Aorta (tissue), 5 donors: Measurements from ENCODE around the gene MICU1. TPM values are rescaled to one million over a fixed set of nuclear protein-coding genes. Genes with fewer than 3 reads are reported as not detected.

Experiments
- ATAC-seq: fragments of 200-7000 bp; cut with Tn5 transposase; one replicate; pipeline ENCODE4 v1.9.1; 2022; ENCODE audit warnings: moderate library complexity; ENCODE audit not compliant: low FRiP score
- DNase-seq, 2 donors: peaks; one replicate each; pipeline ENCODE4 v3.0.0-alpha.2; 2020
- H3K27ac ChIP-seq, 2 donors: one replicate each; pipeline ENCODE4 v1.5.1; 2013; ENCODE audit warnings: low read length in 2 of 2, mild to moderate bottlenecking in 2 of 2, moderate library complexity in 2 of 2, control low read depth in 1 of 2, inconsistent platforms in 1 of 2, low read depth in 1 of 2
- H3K27me3 ChIP-seq, 2 donors: one replicate each; pipeline ENCODE4 v1.6.1; 2013; ENCODE audit warnings: control low read depth in 1 of 2, low read length in 1 of 2, mild to moderate bottlenecking in 1 of 2, moderate library complexity in 1 of 2; ENCODE audit not compliant: insufficient read depth in 2 of 2, control insufficient read depth in 1 of 2
- H3K36me3 ChIP-seq, 2 donors: one replicate each; pipeline ENCODE4 v1.6.1; 2013; ENCODE audit warnings: control low read depth in 1 of 2, low read length in 1 of 2, mild to moderate bottlenecking in 1 of 2; ENCODE audit not compliant: insufficient read depth in 2 of 2, control insufficient read depth in 1 of 2
- H3K4me1 ChIP-seq, 2 donors: one replicate each; pipeline ENCODE4 v1.6.1; 2013; ENCODE audit warnings: low read length in 2 of 2, control low read depth in 1 of 2, mild to moderate bottlenecking in 1 of 2, moderate library complexity in 1 of 2; ENCODE audit not compliant: insufficient read depth in 2 of 2, control insufficient read depth in 1 of 2
- H3K4me3 ChIP-seq, 2 donors: one replicate each; pipeline ENCODE4 v1.5.1; 2013; ENCODE audit warnings: low read length in 2 of 2, control low read depth in 1 of 2, mild to moderate bottlenecking in 1 of 2
- H3K9me3 ChIP-seq: one replicate; pipeline ENCODE4 v1.6.1; 2013; ENCODE audit warnings: mild to moderate bottlenecking, low read length; ENCODE audit not compliant: control insufficient read depth
- WGBS, 2 donors: extraction: QIAGEN DNeasy Blood & Tissue Kit; methylation state at CpG; one replicate each; pipeline ENCODE4 v1.1.7; 2013; 5-methylcytosine and 5-hydroxymethylcytosine counted together
- intact Hi-C, 2 donors: fragments of 100-400 bp; cut with DNase I; formaldehyde crosslinking; loops; one replicate each; pipeline versions ENCODE4 v1.14.2 to v1.15.0; 2022
- polyA plus RNA-seq, 2 donors: library from polyadenylated mRNA; stranded (reverse); fragments of 200-250 nt; gene quantifications; one replicate each; pipeline ENCODE4 v1.2.3, GENCODE V29; 2013
- total RNA-seq, 2 donors: library from RNA; stranded (reverse); fragmentation: NEBNext Ultra II Directional; extraction: Animal tissue kit (Norgen Biotek cat#: 25700); gene quantifications; one replicate each; pipeline ENCODE4 v1.2.1, GENCODE V29; 2021
- donor health status: healthy with polysubstance abuse.
- donor health status: Bipolar disorder and iron deficiency.
- donor health status: DM: no; HTN: no; CAD: no.
- donor health status: DM: no; HTN: no; CAD: no.
- donor health status: DM: yes; HTN: yes; CAD: no.

The MICU1 gene
- total and polyA plus RNA-seq, 4 donors = 23.7 to 40.7 (median 37.5) TPM

- H3K4me3 ChIP-seq = no peak overlapping the region
- H3K27ac ChIP-seq = no peak overlapping the region
- no peaks in the 10 kb centered on the region for H3K4me1 ChIP-seq
- 87 to 88% methylated on average over 5 of the region's 5 CpGs for WGBS, 2 donors
- H3K9me3 ChIP-seq = peaks cover 1% of the 10 kb centered on the region
- no peak for DNase-seq
- H3K36me3 ChIP-seq = no peaks in the 10 kb centered on the region
- intact Hi-C loops = no loop called here
- no peak for ATAC-seq
- no peaks in the 10 kb centered on the region for H3K27me3 ChIP-seq
Measured at GRCh38 chr10:72642318-72642717, 16.4 kb upstream of the MICU1 start.

DNA sequence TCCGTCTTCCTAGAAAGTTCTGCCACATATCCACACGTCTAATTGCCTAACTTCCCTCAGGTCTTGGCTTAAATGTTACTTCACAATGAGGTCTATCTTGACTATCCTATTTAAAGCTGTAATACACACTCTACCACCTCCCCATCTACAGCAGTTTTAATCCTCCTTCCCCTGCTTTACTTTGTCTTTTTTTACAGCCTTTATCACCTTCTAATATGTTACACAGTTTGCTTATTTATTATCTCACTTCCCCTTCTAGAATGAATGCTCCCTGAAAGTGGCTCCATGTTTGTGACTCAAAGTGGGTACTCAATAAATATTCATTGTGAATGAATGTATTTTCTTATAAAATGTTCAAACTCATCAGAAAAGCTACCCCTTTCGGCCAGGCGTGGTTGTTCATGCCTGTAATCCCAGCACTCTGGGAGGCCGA is 13.6 kb upstream of the MICU1 start:
- 92 to 94% methylated on average over 5 of the region's 5 CpGs for WGBS, 2 donors
- intact Hi-C loops = no loop called here
- Histone ChIP-seq H3K9me3 (no peaks in the 10 kb centered on the region), H3K27me3 (no peaks in the 10 kb centered on the region), H3K36me3 (no peaks in the 10 kb centered on the region), H3K4me1 (no peaks in the 10 kb centered on the region), H3K4me3 (no peak overlapping the region), H3K27ac (no peak overlapping the region)
- ATAC-seq (no peak), DNase-seq (no peak)

DNA sequence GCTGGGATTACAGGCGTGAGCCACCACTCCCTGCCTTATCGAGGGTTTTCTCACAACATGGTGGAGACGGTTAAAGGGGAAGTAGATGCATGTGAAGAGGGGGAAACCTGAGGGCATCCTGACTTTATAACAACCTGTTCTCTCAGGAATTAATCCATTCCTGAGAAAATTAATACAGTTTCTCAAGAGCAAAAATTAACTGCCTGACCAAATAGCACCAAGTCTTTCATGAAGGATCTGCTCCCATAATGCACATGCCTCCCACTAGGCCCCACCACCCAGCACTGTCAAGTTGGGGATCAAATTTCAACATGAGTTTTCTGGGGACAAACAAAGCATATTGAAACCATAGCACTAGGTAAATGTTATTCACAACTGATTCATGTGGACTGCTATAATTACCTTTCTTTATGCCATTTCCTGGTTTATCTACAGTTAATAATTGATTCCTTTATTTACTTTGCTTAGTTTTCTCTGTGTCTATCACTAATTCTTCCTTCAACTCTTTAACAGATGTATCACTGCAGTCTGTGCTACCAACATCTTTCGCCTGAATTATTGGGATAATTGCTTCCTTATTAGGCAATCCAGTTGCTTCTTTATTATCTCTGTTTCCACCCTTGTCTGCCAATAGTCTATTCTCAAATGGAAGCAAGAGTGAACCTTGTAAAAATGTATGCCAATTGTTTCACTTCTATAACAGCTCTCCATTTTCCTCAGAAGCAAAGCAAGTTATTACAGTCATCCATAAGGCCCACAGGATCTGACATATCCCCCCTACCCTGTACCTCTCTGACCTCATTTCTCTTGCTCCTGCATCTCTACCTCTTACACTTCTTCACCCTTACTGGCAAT is 12.9 kb upstream of the MICU1 start:
- 80 to 85% methylated on average over 4 of the region's 4 CpGs for WGBS, 2 donors

GRCh38 chr10:72637398-72637857 is 11.5 kb upstream of the MICU1 start:
- 2 to 4% methylated on average over 4 of the region's 4 CpGs for WGBS, 2 donors
- no peaks in the 10 kb centered on the region for H3K9me3 ChIP-seq
- H3K27ac ChIP-seq = peak overlapping the region; percentile 64 to 70
- no peaks in the 10 kb centered on the region for H3K36me3 ChIP-seq
- DNase-seq = peak in 1 of 2 donors; percentile 67
- intact Hi-C loops = no loop called here
- no peak overlapping the region for H3K4me3 ChIP-seq
- no peak for ATAC-seq
- H3K27me3 ChIP-seq = no peaks in the 10 kb centered on the region
- H3K4me1 ChIP-seq = no peaks in the 10 kb centered on the region

More for the DNA sequence above, 12.9 kb upstream of the MICU1 start:
- H3K27ac ChIP-seq = no peak overlapping the region
- intact Hi-C loops = no loop called here
- H3K4me3 ChIP-seq = no peak overlapping the region
- no peak for ATAC-seq
- H3K36me3 ChIP-seq = no peaks in the 10 kb centered on the region
- H3K9me3 ChIP-seq = no peaks in the 10 kb centered on the region
- no peak for DNase-seq
- H3K4me1 ChIP-seq = no peaks in the 10 kb centered on the region
- H3K27me3 ChIP-seq = no peaks in the 10 kb centered on the region

GRCh38 chr10:72630144-72630543 is 4.3 kb upstream of the MICU1 start:
- no peak overlapping the region for H3K27ac ChIP-seq
- ATAC-seq (no peak), DNase-seq (no peak)
- H3K27me3 ChIP-seq = no peaks in the 10 kb centered on the region
- no peaks in the 10 kb centered on the region for H3K9me3 ChIP-seq
- H3K4me3 ChIP-seq = no peak overlapping the region
- 78 to 82% methylated on average over 2 of the region's 2 CpGs for WGBS, 2 donors
- H3K36me3 ChIP-seq = no peaks in the 10 kb centered on the region
- intact Hi-C loops = no loop called here
- H3K4me1 ChIP-seq = no peaks in the 10 kb centered on the region

- H3K36me3 ChIP-seq = no peaks in the 10 kb centered on the region
- ATAC-seq (no peak), DNase-seq (no peak)
- H3K27me3 ChIP-seq = no peaks in the 10 kb centered on the region
- H3K27ac ChIP-seq = no peak overlapping the region
- H3K4me1 ChIP-seq = peaks cover 2% of the 10 kb centered on the region in 2 donors
- intact Hi-C loops = loop anchor here (2.0 to 10.0 kb wide), 3 partner anchors 60 to 272 kb away; partner anchors contain the start of gene DNAJB12 (in 1 of the 2)
- H3K9me3 ChIP-seq = no peaks in the 10 kb centered on the region
- WGBS, 2 donors = 0% methylated on average over 1 of the region's 1 CpG
- peak overlapping the region; percentile 47 to 77 for H3K4me3 ChIP-seq
Measured at GRCh38 chr10:72626444-72626754, 520 bp upstream of the MICU1 start.

DNA sequence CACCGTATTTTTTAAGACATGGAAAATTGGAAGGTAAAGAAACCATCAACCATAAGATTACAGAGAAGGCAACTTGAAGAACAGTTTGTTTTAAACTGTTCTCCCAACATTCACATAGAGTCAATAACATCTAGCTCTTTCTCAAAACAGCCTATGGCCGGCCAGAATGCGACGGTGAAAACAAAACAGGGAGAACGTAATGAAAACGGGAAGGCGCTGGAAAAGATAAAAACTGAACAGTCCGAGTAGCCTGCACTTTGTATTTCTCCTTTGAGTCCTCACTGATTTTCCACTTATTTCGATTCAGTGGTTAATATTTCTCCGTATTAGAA is 637 bp downstream of the MICU1 start:
- H3K27me3 ChIP-seq = no peaks in the 10 kb centered on the region
- H3K9me3 ChIP-seq = no peaks in the 10 kb centered on the region
- peak overlapping the region in 1 of 2 donors; percentile 7 for H3K27ac ChIP-seq
- intact Hi-C loops = loop anchor here in 1 of 2 donors (5.0 to 10.0 kb wide), 2 partner anchors 62 to 270 kb away; partner anchors contain the start of gene DNAJB12
- H3K4me1 ChIP-seq = peaks cover 2% of the 10 kb centered on the region in 2 donors
- DNase-seq (no peak), ATAC-seq (no peak)
- no peaks in the 10 kb centered on the region for H3K36me3 ChIP-seq
- H3K4me3 ChIP-seq = peak overlapping the region; percentile 72 to 76
- WGBS, 2 donors = 0% methylated on average over 10 of the region's 10 CpGs

DNA sequence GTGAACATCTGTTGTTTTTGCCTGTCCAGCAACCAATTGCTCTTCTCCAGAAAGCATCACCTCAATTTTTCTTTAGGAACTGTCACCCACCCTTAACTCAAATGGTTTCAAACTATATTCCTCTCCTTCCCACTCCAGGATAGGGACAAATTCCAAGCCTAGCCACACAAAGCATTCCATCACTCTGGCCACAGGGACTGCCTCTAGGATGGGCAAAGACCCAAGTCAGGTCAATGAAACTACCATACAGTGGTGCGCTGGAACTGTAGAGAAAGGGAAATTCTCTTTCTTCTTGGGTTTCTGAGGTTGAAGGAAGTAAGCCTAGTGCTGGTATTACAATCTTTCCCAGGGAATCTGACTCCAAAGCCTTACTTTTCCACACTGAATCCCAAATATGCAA is 3.6 kb downstream of the MICU1 start:
- no peak overlapping the region for H3K4me3 ChIP-seq
- no peaks in the 10 kb centered on the region for H3K27me3 ChIP-seq
- 97 to 99% methylated on average over 1 of the region's 1 CpG for WGBS, 2 donors
- peaks cover 2% of the 10 kb centered on the region in 2 donors for H3K4me1 ChIP-seq
- no peaks in the 10 kb centered on the region for H3K9me3 ChIP-seq
- DNase-seq = no peak
- no peak for ATAC-seq
- H3K36me3 ChIP-seq = no peaks in the 10 kb centered on the region
- H3K27ac ChIP-seq = no peak overlapping the region
- intact Hi-C loops = loop anchor here in 1 of 2 donors (10.0 kb wide), 1 partner anchor 267 kb away; the partner anchor contains the start of gene DNAJB12

DNA sequence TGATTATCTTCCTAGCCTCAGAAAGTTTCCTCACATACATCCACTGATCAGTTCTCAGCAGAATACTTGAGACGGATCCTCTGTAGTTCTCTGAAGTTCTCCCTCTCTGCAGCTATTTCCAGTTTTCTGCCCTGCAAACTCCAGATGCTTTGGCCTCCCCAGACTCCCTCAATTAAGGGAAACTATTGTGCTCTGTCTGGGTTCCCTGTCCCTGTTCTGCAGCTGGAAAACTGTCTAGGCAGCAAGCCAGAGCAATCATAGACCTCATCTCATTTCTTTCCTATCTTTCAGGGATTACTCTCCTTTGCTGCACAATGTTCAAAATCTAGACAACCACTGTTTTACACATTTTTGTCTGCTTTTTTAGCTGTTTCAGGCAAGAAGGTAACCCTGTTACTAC is 9.2 kb downstream of the MICU1 start:
- Histone ChIP-seq H3K4me1 (no peaks in the 10 kb centered on the region), H3K9me3 (no peaks in the 10 kb centered on the region), H3K4me3 (no peak overlapping the region), H3K27me3 (no peaks in the 10 kb centered on the region), H3K36me3 (no peaks in the 10 kb centered on the region), H3K27ac (no peak overlapping the region)
- ATAC-seq (no peak), DNase-seq (no peak)
- intact Hi-C loops = no loop called here
- WGBS, 2 donors = 77 to 79% methylated on average over 1 of the region's 1 CpG
